GM21390 (cell line): Measurements from ENCODE around the gene ADARB1.

Experiments
- ATAC-seq: cut with Tn5 transposase; IDR thresholded peaks from one replicate; pipeline ENCODE4 v1.9.1; 2021; ENCODE audit not compliant: unreplicated experiment

ADARB1 gene

GRCh38 chr21:45146801-45147200 lies 72.4 kb downstream of the ADARB1 start:
- no peak for ATAC-seq

- no peak for ATAC-seq
Observed at GRCh38 chr21:45147473-45148315, 73.3 kb downstream of the ADARB1 start.

- ATAC-seq = no peak
Observed at GRCh38 chr21:45148316-45148990, 74.1 kb downstream of the ADARB1 start.

GRCh38 chr21:45149021-45149420 lies 74.6 kb downstream of the ADARB1 start:
- no peak for ATAC-seq

GRCh38 chr21:45150638-45151131 lies 76.3 kb downstream of the ADARB1 start:
- no peak for ATAC-seq

- no peak for ATAC-seq
Observed at GRCh38 chr21:45151445-45152160, 77.2 kb downstream of the ADARB1 start.

- no peak for ATAC-seq
Observed at GRCh38 chr21:45152265-45152746, 77.9 kb downstream of the ADARB1 start.

- ATAC-seq = no peak
Observed at GRCh38 chr21:45153358-45154318, 79.3 kb downstream of the ADARB1 start.

- no peak for ATAC-seq
Observed at GRCh38 chr21:45154511-45155508, 80.4 kb downstream of the ADARB1 start.

GRCh38 chr21:45155910-45156309 lies 81.5 kb downstream of the ADARB1 start:
- no peak for ATAC-seq

GRCh38 chr21:45156459-45156858 lies 82.1 kb downstream of the ADARB1 start:
- no peak for ATAC-seq

- ATAC-seq = no peak
Observed at GRCh38 chr21:45157932-45158331, 83.6 kb downstream of the ADARB1 start.

- ATAC-seq = no peak
Observed at GRCh38 chr21:45158491-45159423, 84.4 kb downstream of the ADARB1 start.

GRCh38 chr21:45160198-45160597 lies 85.8 kb downstream of the ADARB1 start:
- no peak for ATAC-seq

- no peak for ATAC-seq
Observed at GRCh38 chr21:45161038-45161945, 86.9 kb downstream of the ADARB1 start.

- no peak for ATAC-seq
Observed at GRCh38 chr21:45162115-45162514, 87.7 kb downstream of the ADARB1 start.

- no peak for ATAC-seq
Observed at GRCh38 chr21:45162809-45163208, 88.4 kb downstream of the ADARB1 start.
